Heart right ventricle (tissue), 16 donors: ENCODE measurements around the gene TLE7. TPM values are rescaled to one million over a fixed set of nuclear protein-coding genes. Genes with fewer than 3 reads are reported as not detected.

Experiments
- ATAC-seq, 8 donors: fragments of 200-7000 bp; cut with Tn5 transposase; one replicate each; pipeline ENCODE4 v1.9.1; 2020; ENCODE audit warnings: mild to moderate bottlenecking in 8 of 8, moderate library complexity in 8 of 8, moderate number of reproducible peaks in 1 of 8
- DNase-seq, 2 donors: peaks; one replicate each; pipeline ENCODE4 v3.0.0-alpha.2; 2020
- H3K27ac ChIP-seq, 10 donors: fragments of 200-600 bp; sonication (generic) in 2 of 10; one replicate each; pipeline versions ENCODE4 v1.5.0 to v1.8.0; 2020 to 2022; ENCODE audit warnings: mild to moderate bottlenecking in 3 of 10
- H3K27me3 ChIP-seq, 7 donors: fragments of 200-600 bp; one replicate each; pipeline ENCODE4 v1.8.0; 2021 to 2022; ENCODE audit warnings: mild to moderate bottlenecking in 2 of 7
- H3K36me3 ChIP-seq, 9 donors: fragments of 200-600 bp; sonication (generic) in 1 of 9; one replicate each; pipeline versions ENCODE4 v1.5.0 to v1.8.0; 2020 to 2022; ENCODE audit warnings: mild to moderate bottlenecking in 2 of 9
- H3K4me1 ChIP-seq, 9 donors: fragments of 200-600 bp; sonication (generic) in 1 of 9; one replicate each; pipeline versions ENCODE4 v1.5.0 to v1.8.0; 2020 to 2022; ENCODE audit warnings: mild to moderate bottlenecking in 4 of 9
- H3K4me3 ChIP-seq, 10 donors: fragments of 200-600 bp; sonication (generic) in 2 of 10; one replicate each; pipeline versions ENCODE4 v1.5.0 to v1.8.0; 2020 to 2022; ENCODE audit warnings: mild to moderate bottlenecking in 7 of 10, moderate library complexity in 2 of 10
- H3K9me3 ChIP-seq, 11 donors: fragments of 200-600 bp in 10 of 11; sonication (generic) in 2 of 11; one replicate each; pipeline versions ENCODE4 v1.5.0 to v1.8.0; 2013 to 2022; ENCODE audit warnings: mild to moderate bottlenecking in 2 of 11, control low read depth in 1 of 11, moderate library complexity in 1 of 11
- WGBS, 2 donors: extraction: QIAGEN DNeasy Blood & Tissue Kit; methylation state at CpG; one replicate each; pipeline ENCODE4 v1.1.7; 2013; ENCODE audit warnings: inconsistent platforms in 1 of 2; 5-methylcytosine and 5-hydroxymethylcytosine counted together
- intact Hi-C, 10 donors: fragments of 100-400 bp; cut with DNase I; formaldehyde crosslinking; loops; one replicate each; pipeline versions ENCODE4 v1.11.1 to v1.14.2; 2022
- polyA plus RNA-seq, 2 donors: library from polyadenylated mRNA; stranded (reverse); fragments of 200-250 nt; gene quantifications; one replicate each; pipeline ENCODE4 v1.2.3, GENCODE V29; 2013
- total RNA-seq, 10 donors: library from RNA; stranded (reverse); fragmentation: NEBNext Ultra II Directional in 3 of 10; extraction: Animal tissue kit (Norgen Biotek cat#: 25700) in 3 of 10; gene quantifications; one replicate each; pipeline versions ENCODE4 v1.2.1 to v1.2.4, GENCODE V29; 2021 to 2023
- TF ChIP-seq, protein P1 (sequence below), 9 donors: fragments of 200-600 bp; sonication (generic) in 2 of 9; IDR thresholded peaks; one replicate each; pipeline versions ENCODE4 v1.5.0 to v1.8.0; 2021 to 2022; ENCODE audit warnings: antibody characterized with exemption in 9 of 9, mild to moderate bottlenecking in 5 of 9, moderate library complexity in 1 of 9
- donor health status: Arrhythmogenic right ventricular cardiomyopathy.
- donor health status: ischemic (EF 13 %, LVEDD 7.1; RV severe dilation, severe dysfunction).
- donor health status: healthy with polysubstance abuse.
- donor health status: DM: no; HTN: yes; CAD: no.
- donor health status: DM: no; HTN: no; CAD: no.
- donor health status: ischemic (EF 25% LVEDD 6.9; RV normal size, moderate dysfunction).
- donor health status: ischemic (EF 25% LVEDD 5.7; RV mildly dilated, moderate dysfunction).
- donor health status: healthy.
- donor health status: DM: yes; HTN: yes; CAD: no.
- donor health status: Ischemic cardiomyopathy.
- donor health status: ischemic (EF 35%, LVEDD 5.7; RV mildly dilated, moderate dysfunction).
- donor health status: nonischemic (EF 11% LVEDD 7.7; RV severe dilation, severe dysfunction).
- donor health status: DM: yes; HTN: yes; CAD: no.
- donor health status: PGD.
- donor health status: ischemic (EF 29% LVEDD 5.4; RV normal size, mild dysfunction).
- donor health status: nonischemic (EF 23%, LVEDD 6.1; RV moderate dilation, normal function).

The TLE7 gene
- total and polyA plus RNA-seq, 12 donors: not detected

DNA sequence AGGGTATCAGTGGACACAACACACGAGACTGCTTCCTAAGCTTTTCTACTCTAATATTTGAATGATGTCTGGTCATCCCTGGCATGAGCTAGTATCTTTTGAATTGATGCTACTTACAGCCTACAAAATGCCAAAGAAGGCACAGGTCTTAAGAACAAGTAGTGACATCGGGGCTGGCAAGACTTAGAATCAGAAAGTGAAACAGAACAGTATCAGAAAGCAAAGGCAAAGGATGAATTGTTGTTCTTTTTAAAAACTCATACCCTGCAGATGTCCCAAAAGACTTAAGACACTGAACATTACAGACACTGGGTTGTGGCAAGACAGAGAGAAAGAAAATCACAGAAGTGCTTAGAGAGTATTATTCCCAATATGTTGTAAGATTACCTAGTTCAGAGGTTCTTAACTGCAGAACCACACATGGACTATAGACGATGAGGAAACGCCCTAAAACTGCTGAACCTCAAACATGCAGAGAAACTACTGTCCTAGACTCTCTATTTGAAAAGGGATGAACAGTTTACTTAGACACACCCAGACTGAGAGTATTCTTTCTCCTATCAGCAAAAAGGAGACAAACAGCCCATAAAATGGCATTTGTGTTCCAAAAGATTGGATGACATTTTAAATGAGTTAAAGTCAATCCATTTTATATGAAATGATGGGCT is 34.7 kb upstream of the TLE7 start:
- H3K27me3 ChIP-seq: no peaks in the 10 kb centered on the region
- H3K36me3 ChIP-seq: peaks cover 0 to 79% (median 11%) of the 10 kb centered on the region in 9 donors
- no peak overlapping the region for H3K4me3 ChIP-seq
- 95 to 96% methylated on average over 4 of the region's 4 CpGs for WGBS, 2 donors
- intact Hi-C loops: no loop called here
- no peaks in the 10 kb centered on the region for H3K4me1 ChIP-seq
- DNase-seq (no peak), ATAC-seq (no peak)
- no peak overlapping the region for H3K27ac ChIP-seq
- no peaks in the 10 kb centered on the region for H3K9me3 ChIP-seq
- TF ChIP-seq, protein P1, sequence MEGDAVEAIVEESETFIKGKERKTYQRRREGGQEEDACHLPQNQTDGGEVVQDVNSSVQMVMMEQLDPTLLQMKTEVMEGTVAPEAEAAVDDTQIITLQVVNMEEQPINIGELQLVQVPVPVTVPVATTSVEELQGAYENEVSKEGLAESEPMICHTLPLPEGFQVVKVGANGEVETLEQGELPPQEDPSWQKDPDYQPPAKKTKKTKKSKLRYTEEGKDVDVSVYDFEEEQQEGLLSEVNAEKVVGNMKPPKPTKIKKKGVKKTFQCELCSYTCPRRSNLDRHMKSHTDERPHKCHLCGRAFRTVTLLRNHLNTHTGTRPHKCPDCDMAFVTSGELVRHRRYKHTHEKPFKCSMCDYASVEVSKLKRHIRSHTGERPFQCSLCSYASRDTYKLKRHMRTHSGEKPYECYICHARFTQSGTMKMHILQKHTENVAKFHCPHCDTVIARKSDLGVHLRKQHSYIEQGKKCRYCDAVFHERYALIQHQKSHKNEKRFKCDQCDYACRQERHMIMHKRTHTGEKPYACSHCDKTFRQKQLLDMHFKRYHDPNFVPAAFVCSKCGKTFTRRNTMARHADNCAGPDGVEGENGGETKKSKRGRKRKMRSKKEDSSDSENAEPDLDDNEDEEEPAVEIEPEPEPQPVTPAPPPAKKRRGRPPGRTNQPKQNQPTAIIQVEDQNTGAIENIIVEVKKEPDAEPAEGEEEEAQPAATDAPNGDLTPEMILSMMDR (IDR thresholded peaks at IDR 0.05): no peak

DNA sequence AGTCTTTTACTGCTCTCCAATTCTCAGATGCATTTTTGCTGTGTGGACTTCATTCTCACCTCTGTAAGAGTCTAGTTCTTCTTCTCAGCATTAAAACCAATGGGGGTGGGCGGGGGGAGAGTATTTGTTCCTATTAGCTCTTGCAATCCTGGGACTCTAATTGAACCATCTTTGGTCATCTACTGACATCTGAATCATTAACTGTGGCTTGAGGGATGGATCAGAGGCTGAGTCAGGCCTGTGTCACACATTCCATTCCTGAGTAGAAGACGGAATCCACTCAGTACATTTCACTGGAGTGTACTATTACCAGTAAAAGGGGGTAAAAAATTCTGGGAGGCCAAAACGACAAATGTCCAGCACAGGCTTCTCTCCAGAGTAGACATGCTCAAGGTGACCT is 33.0 kb upstream of the TLE7 start:
- Histone ChIP-seq H3K27me3 (no peaks in the 10 kb centered on the region), H3K27ac (no peak overlapping the region), H3K36me3 (peaks cover 0 to 84% (median 17%) of the 10 kb centered on the region in 9 donors), H3K9me3 (no peaks in the 10 kb centered on the region), H3K4me3 (no peak overlapping the region), H3K4me1 (no peaks in the 10 kb centered on the region)
- intact Hi-C loops: no loop called here
- no peak for DNase-seq
- TF ChIP-seq, protein P1 (IDR thresholded peaks at IDR 0.05): no peak
- 87 to 88% methylated on average over 3 of the region's 3 CpGs for WGBS, 2 donors
- no peak for ATAC-seq

DNA sequence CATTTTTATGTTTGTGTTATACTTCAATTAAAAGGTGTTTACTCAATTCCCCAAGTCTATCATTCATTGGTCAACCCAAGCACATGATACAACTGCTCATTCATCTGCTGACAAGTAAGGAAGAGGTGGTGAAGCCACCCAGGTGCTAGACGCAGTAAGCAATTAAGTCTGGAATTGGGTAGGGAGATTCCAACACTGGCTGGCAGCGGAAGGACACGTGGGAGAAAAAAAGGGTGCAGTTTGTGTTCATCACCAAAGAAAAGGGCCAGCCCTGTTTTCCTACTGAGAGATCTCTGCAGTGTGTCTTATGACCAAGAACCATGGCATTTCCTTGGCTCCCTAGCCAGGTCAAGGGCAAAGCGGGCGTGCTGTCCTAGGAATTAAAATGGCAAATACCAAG is 32.0 kb upstream of the TLE7 start:
- peaks cover 0 to 87% (median 17%) of the 10 kb centered on the region in 9 donors for H3K36me3 ChIP-seq
- H3K4me3 ChIP-seq: no peak overlapping the region
- H3K4me1 ChIP-seq: no peaks in the 10 kb centered on the region
- DNase-seq (no peak), ATAC-seq (no peak)
- TF ChIP-seq, protein P1 (IDR thresholded peaks at IDR 0.05): no peak
- intact Hi-C loops: no loop called here
- no peaks in the 10 kb centered on the region for H3K9me3 ChIP-seq
- H3K27ac ChIP-seq: no peak overlapping the region
- WGBS, 2 donors: 90 to 94% methylated on average over 5 of the region's 5 CpGs
- no peaks in the 10 kb centered on the region for H3K27me3 ChIP-seq

DNA sequence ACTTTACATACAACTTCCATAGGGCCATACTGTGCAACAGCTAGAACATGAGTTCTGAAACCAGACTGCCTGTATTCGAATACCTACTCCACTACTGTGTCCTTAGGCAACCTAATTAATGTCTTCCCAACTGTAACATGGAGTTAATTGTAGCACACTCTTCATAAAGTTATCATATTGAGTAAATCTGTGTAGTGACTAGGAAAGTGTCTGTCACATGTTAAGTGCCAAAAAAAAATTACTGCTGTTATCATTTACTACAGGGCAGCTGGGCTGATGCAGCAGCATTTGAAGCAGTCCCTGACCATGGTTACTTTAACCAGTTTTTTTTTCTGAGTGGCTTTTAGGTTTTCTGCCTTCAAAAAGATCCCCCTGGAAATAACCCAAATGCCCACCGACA is 31.1 kb upstream of the TLE7 start:
- H3K4me1 ChIP-seq: no peaks in the 10 kb centered on the region
- H3K4me3 ChIP-seq: no peak overlapping the region
- H3K36me3 ChIP-seq: peaks cover 0 to 77% (median 17%) of the 10 kb centered on the region in 9 donors
- ATAC-seq (no peak), DNase-seq (no peak)
- TF ChIP-seq, protein P1 (IDR thresholded peaks at IDR 0.05): no peak
- no peaks in the 10 kb centered on the region for H3K27me3 ChIP-seq
- intact Hi-C loops: no loop called here
- no peak overlapping the region for H3K27ac ChIP-seq
- H3K9me3 ChIP-seq: no peaks in the 10 kb centered on the region
- WGBS, 2 donors: 92% methylated on average over 2 of the region's 2 CpGs
